Osteoblast (primary cell): ENCODE data around the gene CABP7. TPM values are rescaled to one million over a fixed set of nuclear protein-coding genes. Genes with fewer than 3 reads are reported as not detected.

Experiments
- DNase-seq: peaks from one replicate; pipeline ENCODE4 v3.0.0; 2011; ENCODE audit warnings: low spot score, mixed read lengths; ENCODE audit not compliant: insufficient read length; ENCODE audit errors: missing footprints
- H2AFZ ChIP-seq: 2 replicates; pipeline ENCODE4 v1.6.0; 2011; ENCODE audit warnings: mild to moderate bottlenecking, low read length
- H3K27ac ChIP-seq: 2 replicates; pipeline ENCODE4 v1.5.1; 2011; ENCODE audit warnings: mild to moderate bottlenecking, low read depth, low read length, moderate library complexity
- H3K27me3 ChIP-seq: 2 replicates; pipeline ENCODE4 v1.6.0; 2012; ENCODE audit warnings: mild to moderate bottlenecking, control low read depth, inconsistent platforms, low read length, moderate library complexity; ENCODE audit not compliant: insufficient read depth
- H3K36me3 ChIP-seq: 2 replicates; pipeline ENCODE4 v1.5.1; 2011; ENCODE audit warnings: mild to moderate bottlenecking, low read length, control low read depth, moderate library complexity; ENCODE audit not compliant: insufficient read depth
- H3K4me1 ChIP-seq: 2 replicates; pipeline ENCODE4 v1.5.1; 2011; ENCODE audit warnings: mild to moderate bottlenecking, low read length, control low read depth, moderate library complexity; ENCODE audit not compliant: insufficient read depth
- H3K4me2 ChIP-seq: 2 replicates; pipeline ENCODE4 v1.6.0; 2011; ENCODE audit warnings: mild to moderate bottlenecking, low read length; ENCODE audit not compliant: insufficient read depth
- H3K4me3 ChIP-seq: fragments of 200-600 bp; sonication (generic); 3 replicates; pipeline ENCODE4 v1.5.1; 2012; ENCODE audit warnings: mild to moderate bottlenecking, low read length, inconsistent platforms; ENCODE audit not compliant: insufficient read depth
- H3K79me2 ChIP-seq: 2 replicates; pipeline ENCODE4 v1.6.0; 2012; ENCODE audit warnings: mild to moderate bottlenecking, low read length, control low read depth, inconsistent platforms; ENCODE audit not compliant: insufficient read depth
- H3K9me3 ChIP-seq: 2 replicates; pipeline ENCODE4 v1.5.1; 2011; ENCODE audit warnings: low read depth, low read length, control low read depth
- H4K20me1 ChIP-seq: 2 replicates; pipeline ENCODE4 v1.6.0; 2012; ENCODE audit warnings: mild to moderate bottlenecking, low read length, control low read depth; ENCODE audit not compliant: insufficient read depth
- CTCF ChIP-seq: IDR thresholded peaks from 2 replicates; pipeline ENCODE4 v1.5.1; 2011; ENCODE audit warnings: mild to moderate bottlenecking, low read depth, low read length, moderate library complexity; ENCODE audit errors: extremely low read depth
- total RNA-seq: library from RNA; depleted of rRNA; stranded (reverse); fragments of >200 nt; gene quantifications from 2 replicates; pipeline ENCODE4 v1.2.3, GENCODE V29; 2012

Gene CABP7
- total RNA-seq, 1 donor, result not detected

- Histone ChIP-seq H3K27me3 (no peaks in the 10 kb centered on the region), H3K4me2 (no peak overlapping the region), H3K27ac (no peak overlapping the region), H3K9me3 (no peaks in the 10 kb centered on the region), H3K36me3 (no peaks in the 10 kb centered on the region), H3K79me2 (peaks cover 27% of the 10 kb centered on the region), H2AFZ (no peak overlapping the region), H3K4me3 (no peak overlapping the region), H3K4me1 (peaks cover 17% of the 10 kb centered on the region), H4K20me1 (peaks cover 6% of the 10 kb centered on the region)
- TF ChIP-seq CTCF, result no peak
- DNase-seq, result no peak
These were observed 42.5 kb downstream of the CABP7 start for GRCh38 chr22:29762263-29762662.

- peak; percentile 45 for DNase-seq
- peaks cover 45% of the 10 kb centered on the region for H3K79me2 ChIP-seq
- TF ChIP-seq CTCF, result no peak
These were observed 46.3 kb downstream of the CABP7 start for GRCh38 chr22:29765905-29766631.

GRCh38 chr22:29766632-29767170 lies 46.9 kb downstream of the CABP7 start, which contains the start of gene ZMAT5:
TSS of gene ZMAT5 (minus strand) at chr22:29767007. CDS start at chr22:29748544, 18,463 bp downstream.
- Histone ChIP-seq H3K27ac (peak within 1 kb of the TSS; percentile 80), H3K9me3 (no peaks in the 10 kb centered on the region), H3K4me1 (peaks cover 16% of the 10 kb centered on the region), H3K79me2 (peaks cover 45% of the 10 kb centered on the region), H3K4me3 (peak within 1 kb of the TSS; percentile 81), H4K20me1 (peaks cover 5% of the 10 kb centered on the region), H2AFZ (peak within 1 kb of the TSS; percentile 98), H3K36me3 (peaks cover 20% of the 10 kb centered on the region), H3K27me3 (no peaks in the 10 kb centered on the region), H3K4me2 (peak within 1 kb of the TSS; percentile 85)
- peak; percentile 98 for DNase-seq
- no peak for TF ChIP-seq CTCF

More at GRCh38 chr22:29765905-29766631, 46.3 kb downstream of the CABP7 start:
- H3K4me3 ChIP-seq, result peak overlapping the region; percentile 81
- peak overlapping the region; percentile 98 for H2AFZ ChIP-seq
- peak overlapping the region; percentile 80 for H3K27ac ChIP-seq
- peaks cover 16% of the 10 kb centered on the region for H3K4me1 ChIP-seq
- no peaks in the 10 kb centered on the region for H3K9me3 ChIP-seq
- H3K27me3 ChIP-seq, result no peaks in the 10 kb centered on the region
- peaks cover 5% of the 10 kb centered on the region for H4K20me1 ChIP-seq
- peaks cover 20% of the 10 kb centered on the region for H3K36me3 ChIP-seq
- H3K4me2 ChIP-seq, result peak overlapping the region; percentile 85
